NCI-H774 (cell line): Measurements from ENCODE around the gene USP1.

Experiments
- DNase-seq: peaks from one replicate; lab custom pipeline; 2025; lab: John Stamatoyannopoulos, UW

USP1 gene

GRCh38 chr1:62428351-62428750, 8.5 kb upstream of the USP1 start:
- no peak for DNase-seq

DNA sequence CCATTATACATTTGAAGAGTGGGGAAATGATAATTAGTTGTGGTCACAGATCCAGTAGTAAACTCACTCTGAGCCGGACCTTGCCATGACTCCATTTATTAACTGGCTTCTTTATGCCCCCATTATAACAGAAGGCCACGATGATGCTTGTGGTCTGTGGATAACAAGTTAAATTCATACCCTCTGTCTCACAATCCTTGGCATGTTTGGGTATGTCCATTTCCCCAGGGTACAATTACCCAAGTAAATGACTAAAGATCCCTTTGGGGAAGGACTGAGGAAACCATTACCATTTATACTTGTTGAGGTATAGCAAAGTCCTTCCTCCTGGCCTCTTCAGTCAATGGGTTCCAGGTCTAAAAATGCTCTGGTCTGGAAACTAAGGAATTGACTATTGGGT, 7.3 kb upstream of the USP1 start:
- no peak for DNase-seq

DNA sequence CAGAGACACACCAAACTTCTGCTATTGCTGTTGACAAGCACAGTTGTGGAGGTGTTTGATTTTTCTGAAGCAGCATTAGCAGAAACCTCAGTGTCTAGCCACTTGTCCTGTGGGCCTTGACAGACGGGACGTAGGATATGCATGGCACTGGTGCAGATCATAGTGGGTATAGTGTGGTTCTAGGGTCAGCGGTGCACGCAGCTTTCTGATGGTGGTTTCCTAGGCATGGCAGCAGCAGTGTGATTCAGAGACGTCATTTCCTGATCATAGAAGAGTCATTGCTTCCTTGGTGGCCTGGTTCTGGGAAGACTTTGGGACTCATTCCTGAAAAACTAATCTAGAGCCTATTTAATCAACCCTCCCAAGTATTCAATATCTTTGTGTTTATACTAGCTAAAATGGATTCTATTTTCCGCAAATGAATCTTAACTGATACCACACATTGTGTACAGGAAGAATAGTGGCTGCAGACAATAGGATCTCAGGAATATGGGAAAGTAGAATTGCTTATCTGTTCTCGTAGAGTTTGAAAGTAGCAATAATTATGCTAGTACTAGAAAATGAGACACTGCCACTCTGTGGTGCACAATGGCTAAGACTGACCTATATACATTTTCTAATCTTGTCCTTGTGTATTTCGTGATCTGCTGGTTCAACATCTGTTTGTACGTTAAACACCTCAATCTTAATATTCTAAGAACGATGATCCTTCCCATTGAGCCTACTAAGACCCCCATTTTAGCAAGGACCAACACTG, 2.8 kb upstream of the USP1 start:
- DNase-seq: no peak

DNA sequence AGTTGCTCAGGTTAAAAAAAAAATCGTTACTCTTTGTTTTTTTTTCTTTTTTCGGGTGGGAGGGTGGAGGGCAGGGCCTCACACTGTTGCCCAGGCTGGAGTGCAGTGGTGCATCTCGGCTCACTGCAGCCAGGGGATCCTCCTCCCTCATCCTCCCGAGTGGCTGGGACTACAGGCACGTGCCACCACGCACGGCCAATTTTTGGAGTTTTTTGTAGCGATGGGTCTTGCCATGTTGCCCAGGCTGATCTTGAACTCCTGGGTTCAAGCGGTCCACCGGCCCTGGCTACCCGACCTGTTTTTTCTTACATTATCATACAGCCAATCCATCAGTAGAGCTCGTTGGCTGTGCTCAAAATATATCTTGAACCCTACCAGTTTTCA, 2.2 kb upstream of the USP1 start:
- no peak for DNase-seq

DNA sequence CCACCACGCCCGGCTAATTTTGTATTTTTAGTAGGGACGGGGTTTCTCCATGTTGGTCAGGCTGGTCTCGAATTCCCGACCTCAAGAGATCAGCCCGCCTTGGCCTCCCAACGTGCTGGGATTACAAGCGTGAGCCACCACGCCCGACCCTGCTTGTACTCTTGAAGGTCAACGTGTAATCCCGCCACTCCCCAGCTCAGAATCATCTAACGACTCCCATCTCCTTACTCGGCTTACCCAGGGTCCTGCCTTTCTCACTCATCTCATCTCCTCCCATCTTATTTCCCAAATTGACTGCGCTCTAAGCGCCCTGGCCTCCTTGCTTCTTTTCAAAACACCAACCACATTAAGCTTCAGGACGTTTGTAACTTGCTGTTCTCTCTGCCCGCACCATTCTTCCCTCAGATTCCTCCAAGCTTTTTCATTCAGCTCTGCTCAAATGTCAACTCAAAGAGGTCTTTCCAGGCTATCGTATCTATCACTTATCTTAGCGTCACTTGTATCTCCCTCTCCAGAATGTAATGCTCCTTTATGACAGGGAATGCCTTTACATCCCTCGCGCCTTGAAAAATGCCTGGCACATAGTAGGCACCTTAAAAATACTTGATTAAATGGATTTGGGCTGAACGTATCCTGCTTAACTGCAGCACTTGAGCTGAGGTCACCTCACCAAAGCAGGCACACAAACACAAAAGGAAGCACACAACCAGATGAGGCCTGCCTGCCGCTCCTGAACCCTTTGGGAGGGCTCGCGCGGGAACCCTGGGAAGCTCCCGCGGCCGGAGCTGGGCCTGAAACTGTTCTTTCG, 1.4 kb upstream of the USP1 start:
- DNase-seq: peak; percentile 61

- no peak for DNase-seq
These were observed 797 bp upstream of the USP1 start for GRCh38 chr1:62436039-62436465.

- DNase-seq: no peak
These were observed 558 bp downstream of the USP1 start for GRCh38 chr1:62437273-62437940.

GRCh38 chr1:62438163-62438562, 1.3 kb downstream of the USP1 start:
- DNase-seq: no peak

DNA sequence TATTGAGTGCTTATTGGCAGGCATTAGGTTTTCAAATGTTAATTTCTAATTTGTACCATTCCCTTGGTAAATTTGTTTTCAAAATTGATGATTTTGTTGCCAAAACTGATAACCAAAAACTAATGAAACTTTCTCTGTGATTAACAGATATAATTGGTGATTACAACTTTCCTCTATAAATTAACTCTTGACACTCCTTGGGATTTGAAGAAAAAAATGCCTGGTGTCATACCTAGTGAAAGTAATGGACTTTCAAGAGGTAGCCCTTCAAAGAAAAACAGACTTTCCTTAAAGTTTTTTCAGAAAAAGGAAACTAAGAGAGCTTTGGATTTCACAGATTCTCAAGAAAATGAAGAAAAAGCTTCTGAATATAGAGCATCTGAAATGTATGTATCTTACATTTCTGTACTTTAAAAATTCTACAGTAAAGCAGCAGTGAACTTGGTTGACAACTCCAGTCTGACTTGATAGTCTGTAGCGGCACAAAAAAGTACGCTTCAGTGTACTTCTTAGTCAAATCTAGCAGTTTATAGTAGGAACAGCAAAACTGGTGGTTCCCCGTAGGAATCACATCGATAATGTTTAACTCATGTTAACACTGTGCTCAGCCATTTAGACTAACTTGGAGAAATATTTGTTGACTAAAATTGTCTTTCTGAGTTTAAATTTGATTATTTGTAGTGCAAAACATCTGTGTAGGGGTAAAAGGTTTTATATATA, 3.0 kb downstream of the USP1 start:
- no peak for DNase-seq

DNA sequence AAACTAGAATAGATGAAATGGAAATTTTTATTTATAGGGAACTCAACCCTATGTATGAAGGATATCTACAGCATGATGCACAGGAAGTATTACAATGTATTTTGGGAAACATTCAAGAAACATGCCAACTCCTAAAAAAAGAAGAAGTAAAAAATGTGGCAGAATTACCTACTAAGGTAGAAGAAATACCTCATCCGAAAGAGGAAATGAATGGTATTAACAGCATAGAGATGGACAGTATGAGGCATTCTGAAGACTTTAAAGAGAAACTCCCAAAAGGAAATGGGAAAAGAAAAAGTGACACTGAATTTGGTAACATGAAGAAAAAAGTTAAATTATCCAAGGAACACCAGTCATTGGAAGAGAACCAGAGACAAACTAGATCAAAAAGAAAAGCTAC, 7.9 kb downstream of the USP1 start:
- DNase-seq: no peak

DNA sequence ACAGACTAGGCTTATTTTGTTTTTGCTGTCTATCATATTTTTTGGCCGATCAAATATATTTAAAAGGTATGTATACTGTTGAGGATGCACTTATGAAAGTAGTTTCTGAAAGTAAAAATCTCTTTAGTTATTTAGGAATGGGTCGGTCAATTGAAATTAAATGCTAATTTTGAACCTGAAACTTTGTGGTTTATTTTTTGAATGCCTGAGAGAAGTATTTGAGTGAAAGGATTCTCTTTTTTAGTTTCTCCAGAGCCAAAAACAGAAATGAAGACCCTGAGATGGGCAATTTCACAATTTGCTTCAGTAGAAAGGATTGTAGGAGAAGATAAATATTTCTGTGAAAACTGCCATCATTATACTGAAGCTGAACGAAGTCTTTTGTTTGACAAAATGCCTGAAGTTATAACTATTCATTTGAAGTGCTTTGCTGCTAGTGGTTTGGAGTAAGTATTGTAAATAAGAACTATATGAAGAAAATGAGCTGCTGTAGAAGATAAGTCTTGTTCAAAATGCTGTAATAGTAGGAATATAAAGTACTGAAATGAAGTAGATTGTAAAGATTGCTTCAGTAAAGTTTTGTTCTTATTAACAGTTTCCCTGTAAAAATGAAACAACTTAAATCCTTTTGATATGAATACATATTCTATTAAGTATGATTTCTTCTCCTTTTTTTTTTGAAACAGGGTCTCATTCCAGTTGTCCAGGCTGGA, 11.5 kb downstream of the USP1 start:
- DNase-seq: no peak

DNA sequence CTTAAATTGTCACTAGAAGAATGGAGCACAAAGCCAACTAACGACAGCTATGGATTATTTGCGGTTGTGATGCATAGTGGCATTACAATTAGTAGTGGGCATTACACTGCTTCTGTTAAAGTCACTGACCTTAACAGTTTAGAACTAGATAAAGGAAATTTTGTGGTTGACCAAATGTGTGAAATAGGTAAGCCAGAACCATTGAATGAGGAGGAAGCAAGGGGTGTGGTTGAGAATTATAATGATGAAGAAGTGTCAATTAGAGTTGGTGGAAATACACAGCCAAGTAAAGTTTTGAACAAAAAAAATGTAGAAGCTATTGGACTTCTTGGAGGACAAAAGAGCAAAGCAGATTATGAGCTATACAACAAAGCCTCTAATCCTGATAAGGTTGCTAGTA, 13.5 kb downstream of the USP1 start:
- DNase-seq: no peak

GRCh38 chr1:62452951-62453350, 16.1 kb downstream of the USP1 start:
- DNase-seq: no peak

GRCh38 chr1:62457955-62458354, 21.1 kb downstream of the USP1 start:
- DNase-seq: no peak

- DNase-seq: no peak
These were observed 25.5 kb downstream of the USP1 start for GRCh38 chr1:62462370-62462769.

DNA sequence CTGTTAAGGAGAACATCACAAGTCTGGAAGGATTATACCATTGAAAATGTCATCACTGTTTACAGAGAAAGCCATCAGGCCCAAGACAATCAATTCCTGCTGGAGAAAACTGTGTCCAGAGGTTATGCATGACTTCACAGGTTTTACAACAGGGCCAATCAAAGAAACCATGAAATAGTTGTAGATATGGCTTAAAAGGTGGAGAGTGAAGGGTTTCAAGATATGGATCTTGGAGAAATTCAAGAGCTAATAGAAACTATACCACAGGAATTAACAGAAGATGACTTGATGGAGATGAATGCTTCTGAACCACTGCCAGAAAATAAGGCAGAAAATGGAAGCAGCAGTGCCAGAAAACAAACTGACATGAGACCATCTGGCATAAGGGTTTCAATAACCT, 30.2 kb downstream of the USP1 start:
- no peak for DNase-seq

- no peak for DNase-seq
These were observed 39.8 kb downstream of the USP1 start for GRCh38 chr1:62476525-62477219.

DNA sequence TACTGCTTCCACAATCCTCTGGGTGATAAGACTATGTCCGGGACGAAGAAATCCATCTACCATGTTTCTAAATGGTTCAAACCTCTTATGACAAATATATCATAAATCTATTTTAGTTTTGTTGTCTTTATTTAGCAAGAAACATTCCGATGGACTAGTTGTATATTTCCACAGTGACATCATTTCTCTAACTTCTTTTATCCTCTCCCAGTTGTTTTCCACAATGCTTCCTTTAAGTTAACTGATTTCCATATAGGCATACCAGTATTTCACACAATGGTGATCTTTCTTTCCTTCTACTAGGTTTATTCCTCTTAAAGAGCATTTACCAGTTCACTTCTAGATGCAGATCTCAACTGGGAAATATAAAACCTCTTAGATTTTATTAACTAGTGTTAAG, 44.8 kb downstream of the USP1 start:
- DNase-seq: no peak

GRCh38 chr1:62484824-62485468, 48.1 kb downstream of the USP1 start:
- no peak for DNase-seq

DNA sequence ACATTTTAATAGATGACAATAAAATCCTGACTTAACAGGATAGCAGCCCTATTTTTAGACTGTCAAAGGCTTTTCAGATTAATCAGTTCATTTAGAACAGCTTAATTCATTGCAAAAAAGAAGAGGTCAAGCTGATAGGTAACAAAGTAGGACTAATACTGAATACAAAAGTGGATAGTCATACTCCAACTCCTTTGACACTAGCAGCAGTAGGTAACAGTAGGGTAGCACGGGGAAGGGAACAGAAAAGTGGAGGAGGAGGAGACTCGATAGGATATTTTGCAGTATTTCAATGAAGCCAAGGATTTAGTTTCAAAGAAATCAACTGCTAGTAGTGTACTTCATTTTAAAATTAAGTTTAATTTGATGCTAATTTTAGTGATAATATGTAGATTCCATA, 51.1 kb downstream of the USP1 start:
- DNase-seq: no peak

GRCh38 chr1:62492521-62492920, 55.7 kb downstream of the USP1 start:
- no peak for DNase-seq
